Activated naive CD4-positive, alpha-beta T cell treated with anti-CD3 and anti-CD28 coated beads, Interleukin-2, amount 50 U/mL, for 72 hours (primary cell): Measurements from ENCODE around the gene HSD3B7. TPM values are rescaled to one million over a fixed set of nuclear protein-coding genes. Genes with fewer than 3 reads are reported as not detected.

Experiments
- ATAC-seq, 2 donors: fragments of 150-1000 bp; cut with Tn5 transposase; 2 replicates each; pipeline ENCODE4 v1.10.0; 2021; ENCODE audit warnings: mild to moderate bottlenecking in 2 of 2, moderate library complexity in 2 of 2
- DNase-seq, 2 donors: peaks; one replicate each; pipeline ENCODE4 v3.0.0; 2021 to 2022; ENCODE audit warnings: low spot score in 2 of 2
- H3K27ac Mint-ChIP-seq, 2 donors: one replicate each; pipeline ENCODE4 v1.8.0; 2022; ENCODE audit warnings: mild to moderate bottlenecking in 2 of 2, mixed read lengths in 2 of 2
- H3K36me3 Mint-ChIP-seq, 2 donors: one replicate each; pipeline ENCODE4 v1.8.0; 2022; ENCODE audit warnings: mixed read lengths in 2 of 2
- H3K9me3 Mint-ChIP-seq, 2 donors: one replicate each; pipeline ENCODE4 v1.8.0; 2022; ENCODE audit warnings: mixed read lengths in 2 of 2
- total RNA-seq, 2 donors: library from RNA; stranded (reverse); gene quantifications; one replicate each; pipeline ENCODE4 v1.2.3, GENCODE V29; 2022

The HSD3B7 gene
- total RNA-seq, 2 donors from 2014 or later, result 4.1 to 9.2 TPM

DNA sequence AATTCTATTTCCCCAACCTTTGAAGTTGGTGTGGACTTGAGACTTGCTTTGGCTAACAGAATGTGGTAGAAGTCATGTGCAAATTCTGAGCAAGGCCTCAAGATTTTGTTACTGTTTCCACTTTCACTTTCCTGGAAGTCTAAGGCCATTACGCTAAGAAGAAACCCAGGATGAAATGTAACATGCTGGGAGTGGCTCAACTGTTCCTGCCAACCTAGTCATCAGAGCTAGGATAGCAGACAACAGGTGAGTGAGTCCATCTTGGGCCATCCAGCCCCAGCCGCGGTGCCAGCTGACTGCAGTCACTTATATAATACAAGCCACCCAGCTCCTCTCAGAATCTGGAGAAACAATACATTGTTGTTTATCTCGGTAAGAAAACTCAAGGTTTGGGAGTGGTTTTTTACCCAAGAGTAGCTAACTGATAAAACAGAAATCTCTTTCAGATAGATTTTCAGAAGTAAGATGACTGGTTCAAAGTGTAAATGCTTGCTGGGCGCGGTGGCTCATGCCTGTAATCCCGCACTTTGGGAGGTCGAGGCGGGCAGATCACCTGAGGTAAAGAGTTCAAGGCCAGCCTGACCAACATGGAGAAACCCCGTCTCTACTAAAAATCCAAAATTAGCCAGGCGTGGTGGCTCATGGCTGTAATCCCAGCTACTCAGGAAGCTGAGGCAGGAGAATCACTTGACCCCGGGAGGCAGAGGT lies 37.7 kb downstream of the HSD3B7 start:
- peak overlapping the region in 1 of 2 donors; percentile 49 for H3K27ac Mint-ChIP-seq
- H3K36me3 Mint-ChIP-seq, result no peaks in the 10 kb centered on the region
- H3K9me3 Mint-ChIP-seq, result no peaks in the 10 kb centered on the region
- ATAC-seq (no peak), DNase-seq (no peak)

DNA sequence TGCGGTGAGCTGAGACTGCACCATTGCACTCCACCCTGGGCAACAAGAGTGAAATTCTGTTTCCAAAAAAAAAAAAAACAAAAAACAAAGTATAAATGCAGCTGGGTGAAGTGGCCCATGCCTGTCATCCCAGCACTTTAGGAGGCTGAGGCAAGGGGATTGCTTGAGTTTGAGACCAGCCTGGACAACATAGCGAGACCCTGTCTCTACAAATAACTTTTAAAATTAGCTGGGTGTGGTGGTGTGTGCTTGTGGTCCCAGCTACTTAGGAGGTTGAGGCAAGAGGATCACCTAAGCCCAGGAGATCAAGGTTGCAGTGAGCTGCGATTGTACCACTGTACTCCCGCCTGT lies 38.2 kb downstream of the HSD3B7 start:
- DNase-seq (no peak), ATAC-seq (no peak)
- no peaks in the 10 kb centered on the region for H3K36me3 Mint-ChIP-seq
- H3K27ac Mint-ChIP-seq, result no peak overlapping the region
- no peaks in the 10 kb centered on the region for H3K9me3 Mint-ChIP-seq

DNA sequence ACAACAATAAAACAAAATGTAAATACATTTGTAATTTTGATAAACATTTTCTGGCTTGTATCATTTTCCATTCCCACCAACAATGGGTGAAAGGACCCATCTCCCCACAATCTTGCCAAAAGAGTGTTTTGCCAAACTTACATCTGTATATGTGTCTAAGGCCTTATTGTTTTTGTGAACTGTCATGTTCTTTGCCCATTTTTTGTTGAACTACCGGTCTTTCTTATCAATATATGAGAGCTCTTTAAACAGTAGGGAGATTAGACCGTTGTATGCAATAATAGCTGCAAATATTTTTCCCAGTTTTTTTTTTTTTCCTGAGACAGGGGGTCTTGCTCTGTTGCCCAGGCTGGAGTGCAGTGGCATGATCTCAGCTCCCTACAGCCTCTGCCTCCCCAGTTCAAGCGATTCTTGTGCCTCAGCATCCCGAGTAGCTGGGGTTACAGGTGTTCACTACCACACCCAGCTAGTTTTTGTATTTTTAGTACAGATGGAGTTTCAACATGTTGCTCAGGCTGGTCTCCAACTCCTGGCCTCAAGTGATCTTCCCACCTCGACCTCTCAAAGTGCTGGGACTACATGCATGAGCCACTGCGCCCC lies 38.7 kb downstream of the HSD3B7 start:
- no peak for DNase-seq
- Mint-ChIP-seq H3K36me3 (no peaks in the 10 kb centered on the region), H3K27ac (no peak overlapping the region), H3K9me3 (no peaks in the 10 kb centered on the region)
- ATAC-seq, result no peak

DNA sequence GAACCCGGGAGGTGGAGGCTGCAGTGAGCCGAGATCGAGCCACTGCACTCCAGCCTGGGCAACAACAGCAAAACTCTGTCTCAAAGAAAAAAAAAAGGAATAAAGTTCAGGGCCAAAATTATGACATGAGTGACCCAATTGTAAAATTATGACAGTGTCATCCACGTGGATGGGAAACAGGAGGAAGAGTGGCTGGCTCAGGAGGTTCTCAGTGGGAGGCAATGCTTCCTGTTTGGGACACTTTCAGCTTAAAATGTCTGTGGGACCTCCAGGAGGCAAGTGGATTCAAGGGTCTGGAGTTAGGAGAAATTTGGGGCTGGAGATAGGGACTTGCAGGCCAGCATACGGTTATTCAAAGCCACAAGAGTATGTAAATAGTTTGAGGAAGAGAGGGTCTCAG lies 40.3 kb downstream of the HSD3B7 start:
- Mint-ChIP-seq H3K9me3 (no peaks in the 10 kb centered on the region), H3K27ac (no peak overlapping the region)

DNA sequence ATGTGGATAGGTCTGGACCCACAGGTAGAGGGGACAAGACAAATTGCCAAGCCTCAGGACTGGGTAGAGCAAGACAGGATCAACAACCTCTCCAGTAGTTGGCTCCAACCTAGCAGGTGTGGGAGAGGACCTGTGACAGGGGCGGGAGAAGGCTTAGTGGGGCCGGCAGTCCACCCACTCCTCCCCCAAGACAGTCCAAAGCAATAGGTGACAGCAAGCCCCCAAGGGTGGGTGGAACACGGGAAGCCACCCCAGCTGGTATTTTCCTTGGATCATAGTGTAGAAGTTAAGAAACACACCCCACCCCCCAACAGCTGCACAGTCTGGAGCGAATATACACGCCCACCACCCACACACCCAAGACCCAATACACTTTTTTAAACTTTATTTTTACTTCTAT lies 44.3 kb downstream of the HSD3B7 start:
- peaks cover 4 to 6% of the 10 kb centered on the region in 2 donors for H3K36me3 Mint-ChIP-seq
- DNase-seq, result no peak
- no peak overlapping the region for H3K27ac Mint-ChIP-seq
- no peak for ATAC-seq
- H3K9me3 Mint-ChIP-seq, result no peaks in the 10 kb centered on the region

More for the DNA sequence above, 40.3 kb downstream of the HSD3B7 start:
- no peak for ATAC-seq
- no peaks in the 10 kb centered on the region for H3K36me3 Mint-ChIP-seq
- DNase-seq, result no peak

DNA sequence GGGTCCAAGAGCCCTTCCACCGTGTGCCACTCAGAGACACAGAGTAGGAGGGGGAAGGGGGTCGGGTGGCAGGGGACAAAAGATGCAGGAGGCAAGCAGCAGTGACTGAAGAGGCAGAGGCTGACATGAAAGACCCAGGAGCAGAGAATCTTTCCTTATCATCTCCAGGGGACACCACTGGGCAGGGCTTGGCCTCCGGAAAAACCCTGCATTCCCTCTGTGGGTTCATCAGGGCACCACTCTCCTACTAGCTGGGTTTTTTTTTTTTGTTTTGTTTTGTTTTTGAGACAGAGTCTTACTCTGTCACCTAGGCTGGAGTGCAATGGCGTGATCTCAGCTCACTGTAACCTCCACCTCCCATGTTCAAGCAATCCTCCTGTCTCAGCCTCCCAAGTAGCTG lies 46.3 kb downstream of the HSD3B7 start:
- Mint-ChIP-seq H3K9me3 (no peaks in the 10 kb centered on the region), H3K27ac (peak overlapping the region in 1 of 2 donors; percentile 98), H3K36me3 (peaks cover 4 to 6% of the 10 kb centered on the region in 2 donors)
- no peak for ATAC-seq
- no peak for DNase-seq

DNA sequence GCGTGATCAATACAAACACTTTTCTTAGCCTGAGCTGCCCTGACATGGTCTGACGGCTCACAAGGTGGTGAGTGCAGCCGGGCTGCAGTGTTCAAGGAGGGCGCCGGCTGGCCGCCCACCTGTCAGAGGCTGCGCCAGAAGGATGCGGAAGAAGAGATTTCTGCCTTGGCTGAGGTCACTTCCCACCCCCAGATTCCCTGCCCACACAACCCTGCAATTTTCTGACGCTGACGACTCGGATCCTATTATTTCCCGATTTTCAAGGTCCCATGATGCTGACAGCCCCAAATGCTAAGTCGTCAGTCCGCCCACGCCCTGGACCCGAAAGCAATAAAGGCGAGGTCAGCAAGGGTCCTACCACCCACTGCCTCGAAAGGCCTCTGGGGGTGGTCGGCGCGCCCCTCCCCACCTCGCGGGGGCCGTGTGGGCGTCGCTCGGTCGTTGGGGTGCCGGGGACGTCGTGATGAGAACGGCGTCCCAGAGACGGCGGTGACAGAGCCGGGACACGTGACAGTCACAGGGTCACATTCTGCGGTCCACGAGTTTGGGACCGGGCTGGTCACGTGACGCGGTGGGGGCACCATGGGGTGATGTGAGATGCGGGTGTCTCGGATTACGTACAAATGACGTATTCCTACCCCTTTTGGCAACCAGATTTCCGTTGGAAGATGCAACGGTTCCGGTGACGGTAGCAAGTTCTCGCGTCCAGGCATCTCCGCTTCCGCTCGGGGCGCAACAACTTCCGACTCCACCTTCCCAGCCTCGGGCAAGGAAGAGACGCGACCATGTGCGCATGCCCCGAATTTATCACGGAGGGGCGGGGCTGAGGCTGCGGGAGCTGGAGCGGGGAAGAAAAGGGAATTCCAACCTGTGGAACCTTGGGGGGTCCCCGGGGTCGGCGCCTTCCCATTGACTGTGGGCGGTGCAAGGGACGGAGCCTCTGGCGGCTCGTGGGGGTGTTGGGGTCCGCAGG lies 48.0 kb downstream of the HSD3B7 start, which contains the start of gene STX4:
STX4 (plus strand) TSS at position 823 of the 973 bp plus-strand sequence. CDS start 248 bp downstream, outside the sequence.
- peak within 1 kb of the TSS; percentile 85 to 98 for H3K27ac Mint-ChIP-seq
- peaks cover 4 to 6% of the 10 kb centered on the region in 2 donors for H3K36me3 Mint-ChIP-seq
- H3K9me3 Mint-ChIP-seq, result no peaks in the 10 kb centered on the region
- ATAC-seq (peak; percentile 86 to 90), DNase-seq (peak; percentile 95 to 99)

DNA sequence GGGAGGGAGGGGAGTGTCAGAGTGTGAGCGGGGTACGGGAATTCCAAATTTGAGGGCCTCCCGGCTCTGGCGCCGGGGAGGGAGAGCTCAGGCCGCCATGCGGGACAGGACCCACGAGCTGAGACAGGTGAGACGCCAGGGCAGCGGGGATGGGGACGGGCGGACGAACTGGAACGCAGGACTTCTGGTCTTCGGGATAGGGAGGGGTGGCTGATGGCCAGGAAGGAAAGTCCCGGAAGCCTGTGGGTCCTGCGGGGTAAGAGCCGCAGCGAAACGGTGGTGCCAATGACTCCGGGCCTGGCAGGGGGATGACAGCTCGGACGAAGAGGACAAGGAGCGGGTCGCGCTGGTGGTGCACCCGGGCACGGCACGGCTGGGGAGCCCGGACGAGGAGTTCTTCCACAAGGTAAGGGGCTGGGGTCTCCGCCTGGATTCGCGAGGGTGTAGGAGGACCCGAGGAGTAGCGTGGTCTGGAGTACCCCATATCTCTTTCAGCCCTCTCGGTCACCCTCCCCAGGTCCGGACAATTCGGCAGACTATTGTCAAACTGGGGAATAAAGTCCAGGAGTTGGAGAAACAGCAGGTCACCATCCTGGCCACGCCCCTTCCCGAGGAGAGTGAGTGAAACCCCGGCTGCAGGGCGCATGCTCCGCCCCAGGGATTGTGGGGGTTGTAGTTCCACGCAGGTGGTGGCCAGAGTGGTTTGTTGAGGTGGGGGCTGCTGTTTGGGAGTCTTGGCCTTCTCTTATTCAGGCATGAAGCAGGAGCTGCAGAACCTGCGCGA lies 48.9 kb downstream of the HSD3B7 start:
- no peaks in the 10 kb centered on the region for H3K9me3 Mint-ChIP-seq
- ATAC-seq (peak; percentile 41 to 59), DNase-seq (peak; percentile 84 to 86)
- H3K36me3 Mint-ChIP-seq, result peaks cover 4 to 6% of the 10 kb centered on the region in 2 donors
- peak overlapping the region; percentile 85 to 98 for H3K27ac Mint-ChIP-seq

DNA sequence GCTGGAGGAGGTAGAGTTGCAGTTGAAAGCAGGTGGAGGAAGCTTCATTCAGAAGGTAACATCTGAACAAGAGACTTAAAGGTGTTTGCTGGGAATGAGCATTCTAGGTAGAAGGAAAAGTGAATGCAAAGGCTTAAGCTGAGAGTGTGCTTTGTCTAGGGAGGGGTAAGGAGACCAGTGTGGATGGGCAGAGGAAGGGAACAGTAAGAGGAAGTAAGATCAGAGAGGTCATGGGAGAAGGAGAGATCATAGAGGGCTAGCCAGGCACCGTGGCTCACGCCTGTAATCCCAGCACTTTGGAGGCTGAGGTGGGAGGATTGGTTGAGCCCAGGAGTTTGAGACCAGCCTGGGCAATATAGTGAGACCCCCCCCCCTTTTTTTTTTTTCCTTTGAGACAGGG lies 51.7 kb downstream of the HSD3B7 start:
- ATAC-seq (no peak), DNase-seq (no peak)
- Mint-ChIP-seq H3K27ac (peak overlapping the region in 1 of 2 donors; percentile 59), H3K9me3 (no peaks in the 10 kb centered on the region), H3K36me3 (peaks cover 4 to 6% of the 10 kb centered on the region in 2 donors)

Other genes with a start within 250 kb of the HSD3B7 start
- gene PHKG2, start 236.8 kb upstream of the HSD3B7 start, total RNA-seq, result 10 to 100 TPM; 32.9 to 61.9 TPM
- gene CFAP119, start 223.1 kb upstream of the HSD3B7 start, total RNA-seq, result 1 to 10 TPM; 2.6 to 3.6 TPM
- 10 to 100 TPM; 68.9 to 74.4 TPM for gene RNF40, start 222.9 kb upstream of the HSD3B7 start, total RNA-seq
- gene ZNF629, start 198.0 kb upstream of the HSD3B7 start, total RNA-seq, result 1 to 10 TPM in 1 of 2 donors, under 1 TPM in 1; 0.16 to 3.6 TPM
- 10 to 100 TPM; 27.3 to 45.9 TPM for gene BCL7C, start 91.1 kb upstream of the HSD3B7 start, total RNA-seq
- gene CTF1, start 88.6 kb upstream of the HSD3B7 start, total RNA-seq, result under 1 TPM; 0.29 to 0.96 TPM
- 10 to 100 TPM; 24.4 to 36.4 TPM for gene FBXL19, start 61.6 kb upstream of the HSD3B7 start, total RNA-seq
- gene ORAI3, start 36.1 kb upstream of the HSD3B7 start, total RNA-seq, result 10 to 100 TPM in 1 of 2 donors, 1 to 10 TPM in 1; 7.3 to 17.1 TPM
- 10 to 100 TPM; 24.5 to 34.1 TPM for gene SETD1A, start 27.5 kb upstream of the HSD3B7 start, total RNA-seq
- 1 to 10 TPM in 1 of 2 donors, under 1 TPM in 1; 0.87 to 4.5 TPM for gene STX1B, start 25.4 kb downstream of the HSD3B7 start, total RNA-seq
- 10 to 100 TPM; 63.4 to 66.1 TPM for gene STX4, start 48.4 kb downstream of the HSD3B7 start, total RNA-seq
- gene ZNF668, start 89.0 kb downstream of the HSD3B7 start, total RNA-seq, result 10 to 100 TPM; 14.5 to 32.7 TPM
- 10 to 100 TPM; 20.2 to 35.6 TPM for gene ZNF646, start 89.2 kb downstream of the HSD3B7 start, total RNA-seq
- 10 to 100 TPM in 1 of 2 donors, 1 to 10 TPM in 1; 7.4 to 12.1 TPM for gene PRSS53, start 103.7 kb downstream of the HSD3B7 start, total RNA-seq
- gene VKORC1, start 109.6 kb downstream of the HSD3B7 start, total RNA-seq, result 10 to 100 TPM; 41.4 to 91.4 TPM
- gene BCKDK, start 123.2 kb downstream of the HSD3B7 start, total RNA-seq, result 10 to 100 TPM; 18.3 to 61.0 TPM
- 10 to 100 TPM; 57.8 to 88.5 TPM for gene KAT8, start 132.5 kb downstream of the HSD3B7 start, total RNA-seq
- gene PRSS8, start 150.5 kb downstream of the HSD3B7 start, total RNA-seq, result not detected
- gene PRSS36, start 164.9 kb downstream of the HSD3B7 start, total RNA-seq, result 1 to 10 TPM; 1.0 to 1.1 TPM
- gene FUS, start 194.9 kb downstream of the HSD3B7 start, total RNA-seq, result 100 to 1,000 TPM; 486 to 763 TPM
- 10 to 100 TPM in 1 of 2 donors, 1 to 10 TPM in 1; 1.2 to 19.7 TPM for gene PYCARD, start 217.6 kb downstream of the HSD3B7 start, total RNA-seq
- under 1 TPM; 0.06 to 0.09 TPM for gene TRIM72, start 228.9 kb downstream of the HSD3B7 start, total RNA-seq
- gene PYDC1, start 231.9 kb downstream of the HSD3B7 start, total RNA-seq, result not detected